HCT116 (cell line): ENCODE measurements around the gene MEAF6. TPM values are rescaled to one million over a fixed set of nuclear protein-coding genes. Genes with fewer than 3 reads are reported as not detected.

Experiments
- ATAC-seq: fragments of 200-7000 bp; cut with Tn5 transposase; 2 replicates; pipeline ENCODE4 v1.9.1; 2020; ENCODE audit warnings: mild to moderate bottlenecking, moderate library complexity
- BruUV-seq: library from RNA; stranded (reverse); fragments of 400-500 nt; replicated peaks from 2 replicates; lab custom pipeline; 2021; lab: Mats Ljungman, UMichigan
- CTCF ChIA-PET: fragments of 300-600 bp; sonication (Branson Sonifier 250); formaldehyde crosslinking; loops from one replicate; lab custom pipeline; 2021; ENCODE audit warnings: antibody characterized with exemption; lab: Charles Lee
- POLR2A ChIA-PET: fragments of 300-600, 350-600 bp; sonication (Branson Sonifier 250); formaldehyde crosslinking; loops from one replicate; lab custom pipeline; 2021; ENCODE audit warnings: antibody characterized with exemption; lab: Charles Lee
- RAD21 ChIA-PET, 2 experiments: fragments of 300-600 bp; sonication (Branson Sonifier 250); formaldehyde crosslinking; loops; one replicate each; lab custom pipeline; 2023; ENCODE audit warnings: low total read pairs in 2 of 2; ENCODE audit not compliant: uncharacterized antibody in 2 of 2, unreplicated experiment in 2 of 2, low non-redundant PET in 1 of 2; lab: Charles Lee
- DNase-seq: peaks from one replicate; pipeline ENCODE4 v3.0.0-alpha.2; 2010; ENCODE audit warnings: low read depth, low spot score
- H2AFZ ChIP-seq: fragments of 200-600 bp; shearing (Covaris generic), sonication (generic); 2 replicates; pipeline ENCODE4 v1.6.1; 2017; ENCODE audit warnings: low read depth, mixed run types, mixed read lengths, antibody characterized with exemption, low read length; ENCODE audit not compliant: poor library complexity, severe bottlenecking
- H3K27ac ChIP-seq: 2 replicates; pipeline ENCODE4 v1.5.1; 2012; ENCODE audit warnings: low read depth, low read length
- H3K27me3 ChIP-seq: fragments of 200-600 bp; sonication (generic); 2 replicates; pipeline ENCODE4 v1.6.1; 2016; ENCODE audit warnings: mixed run types, low read length, mixed read lengths; ENCODE audit not compliant: insufficient read depth
- H3K36me3 ChIP-seq, 2 experiments: fragments of 200-500 bp in 1 of 2; fragments of 200-600 bp in 1 of 2; sonication (Bioruptor generic) in 1 of 2; sonication (generic) in 1 of 2; 2 replicates each; pipeline versions ENCODE4 v1.5.1 to v1.6.1; 2014 to 2016; ENCODE audit warnings: low read length in 2 of 2, inconsistent platforms in 1 of 2, mixed read lengths in 1 of 2, mixed run types in 1 of 2; ENCODE audit not compliant: insufficient read depth in 2 of 2, control insufficient read depth in 1 of 2
- H3K4me1 ChIP-seq, 2 experiments: fragments of 200-600 bp in 1 of 2; sonication (generic) in 1 of 2; 2 replicates each; pipeline versions ENCODE4 v1.5.1 to v1.6.1; 2012 to 2017; ENCODE audit warnings: low read length in 2 of 2, inconsistent platforms in 1 of 2, mild to moderate bottlenecking in 1 of 2, mixed read lengths in 1 of 2, mixed run types in 1 of 2, moderate library complexity in 1 of 2; ENCODE audit not compliant: insufficient read depth in 2 of 2, control insufficient read depth in 1 of 2
- H3K4me2 ChIP-seq: fragments of 200-600 bp; sonication (generic); 2 replicates; pipeline ENCODE4 v1.6.1; 2017; ENCODE audit warnings: mixed run types, low read length, mixed read lengths
- H3K4me3 ChIP-seq, 2 experiments: fragments of 200-600 bp in 1 of 2; sonication (generic) in 1 of 2; replicated peaks in 1 of 2; 2 replicates each; pipeline ENCODE4 v1.5.1; 2011 to 2016; ENCODE audit warnings: low read length in 2 of 2, control low read depth in 1 of 2, low read depth in 1 of 2, mild to moderate bottlenecking in 1 of 2, mixed read lengths in 1 of 2, mixed run types in 1 of 2
- H3K79me2 ChIP-seq: fragments of 200-600 bp; sonication (generic); 2 replicates; pipeline ENCODE4 v1.6.1; 2017; ENCODE audit warnings: mild to moderate bottlenecking, mixed run types, low read length, moderate library complexity, mixed read lengths; ENCODE audit not compliant: insufficient read depth
- H3K9ac ChIP-seq: fragments of 200-600 bp; sonication (generic); 2 replicates; pipeline ENCODE4 v1.6.1; 2016; ENCODE audit warnings: low read length, mixed read lengths
- H3K9me2 ChIP-seq: fragments of 200-600 bp; sonication (generic), shearing (Covaris generic); 2 replicates; pipeline ENCODE4 v1.6.1; 2017; ENCODE audit warnings: mixed run types, mild to moderate bottlenecking, moderate library complexity; ENCODE audit not compliant: insufficient read depth
- H3K9me3 ChIP-seq, 2 experiments: fragments of 200-500 bp in 1 of 2; fragments of 200-600 bp in 1 of 2; sonication (Bioruptor generic) in 1 of 2; sonication (generic) in 1 of 2; 2 replicates each; pipeline ENCODE4 v1.6.1; 2014 to 2017; ENCODE audit warnings: low read length in 2 of 2, mixed read lengths in 2 of 2, inconsistent platforms in 1 of 2, low read depth in 1 of 2, mild to moderate bottlenecking in 1 of 2, mixed run types in 1 of 2, moderate library complexity in 1 of 2; ENCODE audit not compliant: control insufficient read depth in 1 of 2, insufficient read depth in 1 of 2
- H4K20me1 ChIP-seq: fragments of 200-600 bp; sonication (generic), shearing (Covaris generic); 2 replicates; pipeline ENCODE4 v1.6.1; 2017; ENCODE audit warnings: mixed run types, mild to moderate bottlenecking, moderate library complexity; ENCODE audit not compliant: insufficient read depth
- CBX3 ChIP-seq: IDR thresholded peaks from 2 replicates; pipeline ENCODE4 v1.6.1; 2012; ENCODE audit warnings: low read depth
- CEBPB ChIP-seq: IDR thresholded peaks from 2 replicates; pipeline ENCODE4 v1.6.1; 2012; ENCODE audit warnings: low read depth
- CTCF ChIP-seq, 3 experiments: fragments of 200-600 bp in 1 of 3; sonication (generic) in 1 of 3; IDR thresholded peaks in 2 of 3; conservative IDR thresholded peaks in 1 of 3; 2 replicates each; pipeline ENCODE4 v1.5.1; 2012 to 2017; ENCODE audit warnings: low read depth in 2 of 3, low read length in 2 of 3, antibody characterized with exemption in 1 of 3, borderline replicate concordance in 1 of 3, control low read depth in 1 of 3, mild to moderate bottlenecking in 1 of 3, mixed read lengths in 1 of 3, mixed run types in 1 of 3, moderate library complexity in 1 of 3; ENCODE audit not compliant: insufficient read depth in 1 of 3
- EGR1 ChIP-seq: IDR thresholded peaks from 2 replicates; pipeline ENCODE4 v1.6.1; 2012; ENCODE audit warnings: low read depth
- FOSL1 ChIP-seq: IDR thresholded peaks from 2 replicates; pipeline ENCODE4 v1.6.1; 2012; ENCODE audit warnings: low read depth
- JUND ChIP-seq: IDR thresholded peaks from 2 replicates; pipeline ENCODE4 v1.6.1; 2012
- MAX ChIP-seq: IDR thresholded peaks from 2 replicates; pipeline ENCODE4 v1.6.1; 2012
- POLR2A ChIP-seq: IDR thresholded peaks from 2 replicates; pipeline ENCODE4 v1.7.0; 2011; ENCODE audit warnings: borderline replicate concordance; ENCODE audit not compliant: insufficient read depth, insufficient read length; ENCODE audit errors: extremely low read depth
- RAD21 ChIP-seq: IDR thresholded peaks from 2 replicates; pipeline ENCODE4 v1.6.1; 2012; ENCODE audit warnings: low read depth, mild to moderate bottlenecking
- SIN3A ChIP-seq: IDR thresholded peaks from 2 replicates; pipeline ENCODE4 v1.6.1; 2012; ENCODE audit warnings: low read depth
- SP1 ChIP-seq: IDR thresholded peaks from 2 replicates; pipeline ENCODE4 v1.6.1; 2012; ENCODE audit warnings: low read depth
- SRF ChIP-seq: IDR thresholded peaks from 2 replicates; pipeline ENCODE4 v1.6.1; 2012; ENCODE audit warnings: low read depth
- TCF7L2 ChIP-seq: IDR thresholded peaks from 2 replicates; pipeline ENCODE4 v1.7.0; 2011; ENCODE audit warnings: borderline replicate concordance, inconsistent platforms; ENCODE audit not compliant: insufficient read depth, insufficient read length; ENCODE audit errors: extremely low read depth
- YY1 ChIP-seq: IDR thresholded peaks from 2 replicates; pipeline ENCODE4 v1.6.1; 2011; ENCODE audit warnings: low read length, low read depth, moderate library complexity, mild to moderate bottlenecking; ENCODE audit not compliant: insufficient replicate concordance; ENCODE audit errors: extremely low read depth
- ZBTB33 ChIP-seq: IDR thresholded peaks from 2 replicates; pipeline ENCODE4 v1.6.1; 2011; ENCODE audit warnings: mild to moderate bottlenecking, low read length, moderate library complexity; ENCODE audit not compliant: insufficient replicate concordance; ENCODE audit errors: extremely low read depth
- ZFX ChIP-seq: fragments of 450-650 bp; IDR thresholded peaks from 2 replicates; pipeline ENCODE4 v1.6.1; 2017
- ZNF274 ChIP-seq: fragments of 200-500 bp; sonication (Bioruptor generic); IDR thresholded peaks from 2 replicates; pipeline ENCODE4 v1.6.1; 2014; ENCODE audit warnings: mild to moderate bottlenecking, low read depth, low read length, inconsistent platforms
- intact Hi-C: fragments of 100-400 bp; cut with micrococcal nuclease; formaldehyde crosslinking; loops from 2 replicates; pipeline ENCODE4 v1.10.0; 2022
- total RNA-seq: library from RNA; stranded (reverse); gene quantifications from one replicate; pipeline ENCODE4 v1.2.1, GENCODE V29; 2021; ENCODE audit not compliant: unreplicated experiment

The MEAF6 gene
- total RNA-seq, 1 experiment from 2014 or later: 50.3 TPM

- ATAC-seq: no peak; the same call in 1 of the 2 replicates
- Histone ChIP-seq H3K4me2 (no peak overlapping the region), H3K79me2 (no peaks in the 10 kb centered on the region), H3K27me3 (no peaks in the 10 kb centered on the region), H3K4me1 (peaks cover 0 to 9% of the 10 kb centered on the region in 2 experiments; a peak in 1 of 4 replicates), H3K4me3 (no peak overlapping the region), H4K20me1 (peaks cover 3% of the 10 kb centered on the region; the same call in 1 of the 2 replicates), H3K36me3 (peaks cover 9 to 12% of the 10 kb centered on the region in 2 experiments; a peak in 2 of 4 replicates), H3K27ac (no peak overlapping the region), H3K9ac (no peak overlapping the region), H3K9me2 (no peaks in the 10 kb centered on the region), H3K9me3 (no peaks in the 10 kb centered on the region), H2AFZ (no peak overlapping the region)
- ChIA-PET CTCF (interaction anchor here (1.2 kb wide), 1 partner anchor 11 kb away, joined by 12 read pairs; no protein-coding TSS in a partner anchor), RAD21 (no interaction called here), POLR2A (no interaction called here)
- DNase-seq: no peak
- TF ChIP-seq YY1 (no peak), ZBTB33 (no peak), RAD21 (no peak), SRF (no peak), MAX (no peak)
- intact Hi-C loops: no loop called here
- no TSS peak for BruUV-seq
Measured at GRCh38 chr1:37497832-37498231, 16.7 kb downstream of the MEAF6 start.

GRCh38 chr1:37495875-37496274 lies 18.7 kb downstream of the MEAF6 start:
- CTCF ChIA-PET: interaction anchor here (1.9 to 2.4 kb wide), 2 partner anchors 9 to 13 kb away, joined by 9 read pairs; no protein-coding TSS in a partner anchor
- RAD21 ChIA-PET: no interaction called here
- intact Hi-C loops: no loop called here
- H2AFZ ChIP-seq: no peak overlapping the region
- no peak overlapping the region for H3K27ac ChIP-seq
- H3K4me3 ChIP-seq: no peak overlapping the region
- H3K4me1 ChIP-seq: peaks cover 0 to 9% of the 10 kb centered on the region in 2 experiments; a peak in 1 of 4 replicates
- H3K9ac ChIP-seq: no peak overlapping the region
- ATAC-seq: no peak
- no TSS peak for BruUV-seq
- H3K4me2 ChIP-seq: no peak overlapping the region
- no peaks in the 10 kb centered on the region for H3K9me3 ChIP-seq
- peaks cover 3 to 9% of the 10 kb centered on the region in 2 experiments; a peak in 2 of 4 replicates for H3K36me3 ChIP-seq
- DNase-seq: no peak
- peaks cover 3% of the 10 kb centered on the region; the same call in 1 of the 2 replicates for H4K20me1 ChIP-seq
- no peaks in the 10 kb centered on the region for H3K27me3 ChIP-seq
- H3K9me2 ChIP-seq: no peaks in the 10 kb centered on the region
- POLR2A ChIA-PET: interaction anchor here (1.0 to 1.6 kb wide), 2 partner anchors 9 to 11 kb away, joined by 3 to 4 read pairs; no protein-coding TSS in a partner anchor
- H3K79me2 ChIP-seq: no peaks in the 10 kb centered on the region
- TF ChIP-seq TCF7L2 (no peak), EGR1 (no peak), RAD21 (no peak), CBX3 (no peak), POLR2A (no peak), SIN3A (no peak), JUND (no peak), SP1 (no peak), ZNF274 (no peak), CEBPB (no peak), CTCF (IDR thresholded peaks at IDR 0.05 in 2 of 3, conservative IDR thresholded peaks at IDR 0.05 in 1 of 3; ENCODE audit: borderline replicate concordance in 1 of 3, insufficient read depth in 1 of 3, low read depth in 2 of 3, low read length in 2 of 3) (no peak), YY1 (no peak), SRF (no peak), ZFX (no peak), FOSL1 (no peak)
